ENCODE results near the gene ZMIZ2.
"Not testable (repeated sequence)": the region's sequence is repeated elsewhere in the genome, so short reads cannot be mapped to it uniquely, and the experiment has no call there.

Gene ZMIZ2

GRCh38 chr7:44798649-44799305 is 50.1 kb downstream of the ZMIZ2 start:
- DNase-seq (ENCODE audit: low read depth in 2 of 2): no peak

- DNase-seq (ENCODE audit: low read depth in 2 of 2): no peak
Measured at GRCh38 chr7:44799939-44800338, 51.3 kb downstream of the ZMIZ2 start.

GRCh38 chr7:44801890-44802289 is 53.2 kb downstream of the ZMIZ2 start:
- DNase-seq (ENCODE audit: low read depth in 2 of 2): no peak

GRCh38 chr7:44802418-44803025 is 53.9 kb downstream of the ZMIZ2 start:
- no peak for DNase-seq (ENCODE audit: low read depth in 2 of 2)

- DNase-seq (ENCODE audit: low read depth in 2 of 2): not testable (repeated sequence)
Measured at GRCh38 chr7:44803828-44804519, 55.3 kb downstream of the ZMIZ2 start.

GRCh38 chr7:44805950-44806349 is 57.3 kb downstream of the ZMIZ2 start:
- no peak for DNase-seq (ENCODE audit: low read depth in 2 of 2)

- no peak for DNase-seq (ENCODE audit: low read depth in 2 of 2)
Measured at GRCh38 chr7:44808914-44809393, 60.3 kb downstream of the ZMIZ2 start.

GRCh38 chr7:44811093-44811492 is 62.4 kb downstream of the ZMIZ2 start:
- no peak for DNase-seq (ENCODE audit: low read depth in 2 of 2)

- DNase-seq (ENCODE audit: low read depth in 2 of 2): no peak
Measured at GRCh38 chr7:44811571-44811970, 62.9 kb downstream of the ZMIZ2 start.

GRCh38 chr7:44814919-44815318 is 66.3 kb downstream of the ZMIZ2 start:
- DNase-seq (ENCODE audit: low read depth in 2 of 2): no peak

GRCh38 chr7:44819292-44819691 is 70.6 kb downstream of the ZMIZ2 start:
- no peak for DNase-seq (ENCODE audit: low read depth in 2 of 2)

Data from stimulated activated CD8-positive, alpha-beta memory T cell treated with anti-CD3 and anti-CD28 coated beads, Interleukin-2, amount 100 ng/mL, for 1 hour (primary cell).